Type B pancreatic cell (in vitro differentiated cells): ENCODE measurements around the gene CHRD. TPM values are rescaled to one million over a fixed set of nuclear protein-coding genes. Genes with fewer than 3 reads are reported as not detected.

ENCODE experiments used
- DNase-seq: peaks from one replicate; pipeline ENCODE4 v3.0.0; 2021; ENCODE audit warnings: mixed read lengths; ENCODE audit not compliant: unreplicated experiment; ENCODE audit errors: extremely low spot score
- H3K27ac Mint-ChIP-seq: 2 replicates; pipeline ENCODE4 v1.8.0; 2021; ENCODE audit warnings: mild to moderate bottlenecking, mixed read lengths
- H3K27me3 Mint-ChIP-seq: 2 replicates; pipeline ENCODE4 v1.8.0; 2021; ENCODE audit warnings: mixed read lengths
- H3K36me3 Mint-ChIP-seq: 2 replicates; pipeline ENCODE4 v1.8.0; 2021; ENCODE audit warnings: mixed read lengths
- H3K4me1 Mint-ChIP-seq: one replicate; pipeline ENCODE4 v1.8.0; 2021; ENCODE audit warnings: mixed read lengths; ENCODE audit not compliant: unreplicated experiment
- H3K4me3 Mint-ChIP-seq: 2 replicates; pipeline ENCODE4 v1.8.0; 2021; ENCODE audit warnings: mild to moderate bottlenecking, mixed read lengths
- H3K9me3 Mint-ChIP-seq: 2 replicates; pipeline ENCODE4 v1.8.0; 2021; ENCODE audit warnings: mixed read lengths
- total RNA-seq: library from RNA; stranded (reverse); gene quantifications from 2 replicates; pipeline ENCODE4 v1.2.1, GENCODE V29; 2021; ENCODE audit warnings: low replicate concordance
- TF ChIP-seq, protein P1 (sequence below): fragments of 200-600 bp; sonication (generic); conservative IDR thresholded peaks from 2 replicates; pipeline ENCODE4 v1.5.0; 2021; ENCODE audit warnings: antibody characterized with exemption, mild to moderate bottlenecking

CHRD gene
- total RNA-seq, 1 donor from 2014 or later, result 6.4 TPM

DNA sequence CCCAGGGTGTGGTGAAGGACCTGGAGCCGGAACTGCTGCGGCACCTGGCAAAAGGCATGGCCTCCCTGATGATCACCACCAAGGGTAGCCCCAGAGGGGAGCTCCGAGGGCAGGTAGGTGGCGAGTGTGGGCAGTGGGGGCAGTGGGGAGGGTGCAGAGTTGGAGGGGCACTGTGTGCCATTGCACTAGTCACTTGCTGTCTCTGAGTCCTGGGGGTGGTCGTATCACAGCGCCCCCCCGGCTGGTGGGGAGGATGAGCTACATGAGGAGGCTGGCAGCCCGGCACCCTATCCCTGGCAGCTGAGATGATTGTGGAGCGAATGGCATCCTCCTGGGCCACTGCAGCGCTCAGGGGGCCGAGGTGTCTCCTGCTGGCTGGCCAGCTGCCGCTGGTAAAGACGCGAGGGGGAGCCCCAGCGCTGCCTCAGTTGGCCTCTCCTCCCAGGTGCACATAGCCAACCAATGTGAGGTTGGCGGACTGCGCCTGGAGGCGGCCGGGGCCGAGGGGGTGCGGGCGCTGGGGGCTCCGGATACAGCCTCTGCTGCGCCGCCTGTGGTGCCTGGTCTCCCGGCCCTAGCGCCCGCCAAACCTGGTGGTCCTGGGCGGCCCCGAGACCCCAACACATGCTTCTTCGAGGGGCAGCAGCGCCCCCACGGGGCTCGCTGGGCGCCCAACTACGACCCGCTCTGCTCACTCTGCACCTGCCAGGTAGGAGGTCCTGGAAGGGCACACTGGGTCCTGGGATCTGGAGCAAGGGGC, 6.4 kb downstream of the CHRD start:
- no peak overlapping the region for H3K4me3 Mint-ChIP-seq
- no peaks in the 10 kb centered on the region for H3K36me3 Mint-ChIP-seq
- no peak overlapping the region for H3K27ac Mint-ChIP-seq
- TF ChIP-seq, protein P1, sequence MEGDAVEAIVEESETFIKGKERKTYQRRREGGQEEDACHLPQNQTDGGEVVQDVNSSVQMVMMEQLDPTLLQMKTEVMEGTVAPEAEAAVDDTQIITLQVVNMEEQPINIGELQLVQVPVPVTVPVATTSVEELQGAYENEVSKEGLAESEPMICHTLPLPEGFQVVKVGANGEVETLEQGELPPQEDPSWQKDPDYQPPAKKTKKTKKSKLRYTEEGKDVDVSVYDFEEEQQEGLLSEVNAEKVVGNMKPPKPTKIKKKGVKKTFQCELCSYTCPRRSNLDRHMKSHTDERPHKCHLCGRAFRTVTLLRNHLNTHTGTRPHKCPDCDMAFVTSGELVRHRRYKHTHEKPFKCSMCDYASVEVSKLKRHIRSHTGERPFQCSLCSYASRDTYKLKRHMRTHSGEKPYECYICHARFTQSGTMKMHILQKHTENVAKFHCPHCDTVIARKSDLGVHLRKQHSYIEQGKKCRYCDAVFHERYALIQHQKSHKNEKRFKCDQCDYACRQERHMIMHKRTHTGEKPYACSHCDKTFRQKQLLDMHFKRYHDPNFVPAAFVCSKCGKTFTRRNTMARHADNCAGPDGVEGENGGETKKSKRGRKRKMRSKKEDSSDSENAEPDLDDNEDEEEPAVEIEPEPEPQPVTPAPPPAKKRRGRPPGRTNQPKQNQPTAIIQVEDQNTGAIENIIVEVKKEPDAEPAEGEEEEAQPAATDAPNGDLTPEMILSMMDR, result no peak
- peaks cover 4% of the 10 kb centered on the region for H3K4me1 Mint-ChIP-seq
- no peaks in the 10 kb centered on the region for H3K9me3 Mint-ChIP-seq
- DNase-seq, result no peak
- peaks cover 27% of the 10 kb centered on the region for H3K27me3 Mint-ChIP-seq

DNA sequence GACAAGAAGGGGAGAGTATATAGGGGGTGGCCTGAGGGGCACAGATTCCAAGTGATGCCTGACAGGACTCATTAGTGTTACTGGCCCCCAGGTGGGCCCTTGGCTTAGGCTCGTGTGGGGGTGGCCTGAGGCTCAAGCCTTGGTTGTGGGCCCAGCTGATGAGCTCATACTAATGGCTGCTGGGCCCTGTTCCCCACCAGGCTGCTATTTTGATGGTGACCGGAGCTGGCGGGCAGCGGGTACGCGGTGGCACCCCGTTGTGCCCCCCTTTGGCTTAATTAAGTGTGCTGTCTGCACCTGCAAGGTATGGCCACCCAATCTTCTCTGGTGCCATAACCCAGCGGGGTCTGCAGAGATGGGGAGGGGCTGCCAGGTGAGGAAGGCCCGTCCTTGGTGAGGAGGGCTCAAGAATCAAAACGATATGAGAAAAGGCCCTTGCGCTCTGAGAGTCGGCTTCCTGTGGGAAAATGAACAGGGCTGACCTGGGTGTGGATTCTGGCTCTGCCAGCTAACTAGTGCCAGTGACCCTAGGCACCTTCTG, 7.4 kb downstream of the CHRD start:
- no peaks in the 10 kb centered on the region for H3K9me3 Mint-ChIP-seq
- no peak for DNase-seq
- H3K4me3 Mint-ChIP-seq, result no peak overlapping the region
- peaks cover 17% of the 10 kb centered on the region for H3K27me3 Mint-ChIP-seq
- no peaks in the 10 kb centered on the region for H3K36me3 Mint-ChIP-seq
- TF ChIP-seq, protein P1, result no peak
- peaks cover 4% of the 10 kb centered on the region for H3K4me1 Mint-ChIP-seq
- no peak overlapping the region for H3K27ac Mint-ChIP-seq

DNA sequence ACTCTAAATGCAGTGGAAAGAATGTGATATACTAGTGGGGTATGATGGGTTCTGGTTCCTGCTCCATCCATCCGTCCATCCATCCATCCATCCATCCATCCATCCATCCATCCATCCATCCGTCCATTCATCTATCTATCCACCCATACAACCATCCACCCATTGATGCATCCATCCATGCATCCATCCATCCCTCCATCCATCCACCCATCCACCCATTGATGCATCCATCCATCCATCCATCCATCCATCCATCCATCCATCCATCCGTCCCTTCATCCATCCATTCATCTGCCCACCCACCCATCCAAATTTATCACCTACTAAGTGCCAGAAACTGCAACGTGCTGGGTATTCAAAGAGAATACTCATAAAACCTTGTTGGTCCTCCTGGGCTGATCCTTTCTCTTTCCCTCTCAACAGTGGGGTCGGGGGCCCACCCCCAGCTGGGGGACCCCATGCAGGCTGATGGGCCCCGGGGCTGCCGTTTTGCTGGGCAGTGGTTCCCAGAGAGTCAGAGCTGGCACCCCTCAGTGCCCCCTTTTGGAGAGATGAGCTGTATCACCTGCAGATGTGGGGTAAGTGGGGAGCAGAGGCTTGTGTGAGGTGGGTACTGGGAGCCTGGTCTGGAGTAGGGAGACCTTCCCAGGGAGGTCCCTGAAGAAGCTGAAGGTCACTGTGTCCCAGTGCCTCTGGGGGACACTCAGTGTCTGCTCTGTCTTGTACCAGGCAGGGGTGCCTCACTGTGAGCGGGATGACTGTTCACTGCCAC, 8.5 kb downstream of the CHRD start:
- H3K27ac Mint-ChIP-seq, result no peak overlapping the region
- H3K4me3 Mint-ChIP-seq, result no peak overlapping the region
- peaks cover 4% of the 10 kb centered on the region for H3K4me1 Mint-ChIP-seq
- H3K27me3 Mint-ChIP-seq, result peaks cover 10% of the 10 kb centered on the region
- no peaks in the 10 kb centered on the region for H3K9me3 Mint-ChIP-seq
- no peaks in the 10 kb centered on the region for H3K36me3 Mint-ChIP-seq
- DNase-seq, result no peak
- TF ChIP-seq, protein P1, result no peak

DNA sequence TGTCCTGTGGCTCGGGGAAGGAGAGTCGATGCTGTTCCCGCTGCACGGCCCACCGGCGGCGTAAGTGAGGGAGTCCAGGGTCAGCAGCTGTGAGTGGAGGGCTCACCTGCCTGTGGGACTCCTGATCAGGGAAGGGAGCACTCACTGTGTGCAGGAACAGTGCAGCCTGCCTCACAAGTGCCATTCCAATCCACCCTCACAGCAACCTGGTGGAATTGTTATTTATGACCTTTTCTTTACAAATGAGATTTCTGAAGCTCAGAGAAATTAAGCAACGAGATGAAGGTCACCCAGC, 9.0 kb downstream of the CHRD start:
- Mint-ChIP-seq H3K27me3 (peaks cover 10% of the 10 kb centered on the region), H3K4me3 (no peak overlapping the region), H3K4me1 (peaks cover 4% of the 10 kb centered on the region), H3K36me3 (no peaks in the 10 kb centered on the region), H3K27ac (no peak overlapping the region), H3K9me3 (no peaks in the 10 kb centered on the region)
- no peak for DNase-seq
- TF ChIP-seq, protein P1, result no peak

DNA sequence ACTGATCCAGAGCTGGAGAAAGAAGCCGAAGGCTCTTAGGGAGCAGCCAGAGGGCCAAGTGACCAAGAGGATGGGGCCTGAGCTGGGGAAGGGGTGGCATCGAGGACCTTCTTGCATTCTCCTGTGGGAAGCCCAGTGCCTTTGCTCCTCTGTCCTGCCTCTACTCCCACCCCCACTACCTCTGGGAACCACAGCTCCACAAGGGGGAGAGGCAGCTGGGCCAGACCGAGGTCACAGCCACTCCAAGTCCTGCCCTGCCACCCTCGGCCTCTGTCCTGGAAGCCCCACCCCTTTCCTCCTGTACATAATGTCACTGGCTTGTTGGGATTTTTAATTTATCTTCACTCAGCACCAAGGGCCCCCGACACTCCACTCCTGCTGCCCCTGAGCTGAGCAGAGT, 9.5 kb downstream of the CHRD start:
- H3K9me3 Mint-ChIP-seq, result no peaks in the 10 kb centered on the region
- TF ChIP-seq, protein P1, result no peak
- no peak for DNase-seq
- no peaks in the 10 kb centered on the region for H3K36me3 Mint-ChIP-seq
- peaks cover 5% of the 10 kb centered on the region for H3K27me3 Mint-ChIP-seq
- peaks cover 4% of the 10 kb centered on the region for H3K4me1 Mint-ChIP-seq
- H3K4me3 Mint-ChIP-seq, result no peak overlapping the region
- H3K27ac Mint-ChIP-seq, result no peak overlapping the region
